Stimulated activated naive CD4-positive, alpha-beta T cell (primary cell): Measurements from ENCODE around the gene RNF224.

Source experiments
- DNase-seq, 6 experiments: peaks; one replicate each; lab custom pipeline; 2025; lab: John Stamatoyannopoulos, UW

RNF224 gene

DNA sequence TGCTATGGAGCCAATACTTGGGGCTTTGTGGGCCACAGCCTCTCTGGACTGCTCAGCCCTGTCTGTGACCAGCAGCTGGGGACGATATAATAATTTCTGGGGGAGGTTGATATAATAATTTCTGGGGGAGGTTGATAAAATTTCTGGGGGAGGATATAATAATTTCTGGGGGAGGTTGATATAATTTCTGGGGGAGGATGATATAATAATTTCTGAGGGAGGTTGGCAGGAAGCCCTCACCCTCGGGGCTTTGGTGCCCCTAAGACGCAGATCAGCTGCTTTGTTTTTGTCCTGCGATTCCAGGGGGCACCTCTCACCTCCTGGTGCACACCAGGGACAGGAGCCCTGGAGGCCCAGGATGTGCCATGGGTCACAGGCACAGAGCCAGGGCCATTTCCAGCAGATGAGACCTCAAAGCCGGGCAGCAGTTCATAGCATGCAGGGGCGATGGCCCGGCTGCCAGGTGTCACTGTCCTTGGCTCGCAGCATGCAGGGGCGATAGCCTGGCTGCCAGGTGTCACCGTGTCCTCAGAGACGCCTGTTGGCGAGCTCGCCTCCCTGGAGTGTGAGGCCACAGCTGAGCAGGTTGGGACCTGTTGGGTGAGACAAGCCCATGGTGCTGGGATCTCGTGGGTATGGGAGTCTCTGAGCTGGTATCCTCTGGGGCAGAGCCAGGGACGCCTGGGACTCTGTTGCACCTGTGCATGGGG, 46.5 kb downstream of the RNF224 start:
- DNase-seq: no peak

GRCh38 chr9:137275203-137275587, 47.9 kb downstream of the RNF224 start:
- DNase-seq: no peak

DNA sequence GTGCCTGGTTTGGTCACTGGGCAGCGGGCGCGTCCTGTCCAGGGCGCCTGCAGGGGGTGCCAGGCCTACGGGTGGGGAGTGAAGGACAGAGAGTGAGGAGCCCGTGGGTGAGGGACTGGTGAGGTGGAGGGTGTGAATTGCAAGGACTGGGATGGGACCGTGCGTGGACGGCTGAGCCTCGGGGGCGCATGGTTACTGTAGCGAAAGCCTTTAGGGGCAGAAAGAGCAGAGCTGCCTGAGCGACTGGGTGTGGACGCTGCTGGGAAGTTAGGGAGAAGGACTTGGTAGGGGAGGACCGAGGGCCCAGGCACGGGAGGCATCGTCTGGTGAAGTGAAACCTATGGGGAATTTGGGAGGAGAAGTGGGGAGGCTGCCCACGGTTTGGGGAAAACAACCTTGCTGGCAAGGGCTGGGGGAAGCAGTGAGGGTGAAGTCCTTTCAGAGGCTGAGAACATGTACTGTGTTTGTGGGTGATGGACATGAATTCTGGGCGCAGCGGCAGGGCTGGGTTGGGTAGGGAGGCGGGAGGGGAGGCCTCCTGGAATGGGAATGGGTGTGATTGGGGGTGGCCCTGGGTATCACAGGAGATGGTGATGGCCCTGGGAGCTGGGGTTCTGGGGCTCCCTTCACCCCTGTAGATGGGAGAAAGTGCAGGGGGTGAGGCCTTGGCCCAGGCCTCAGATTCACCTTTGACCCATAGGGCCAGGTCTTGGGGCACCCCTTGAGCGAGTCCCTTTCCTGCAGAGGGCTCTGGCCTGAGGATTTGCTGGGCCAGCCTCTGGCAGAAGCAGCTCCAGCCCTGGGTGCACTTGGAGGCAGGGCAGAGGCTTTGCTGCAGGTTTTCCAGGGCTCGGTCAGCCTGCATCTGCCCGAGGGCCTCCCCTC, 48.5 kb downstream of the RNF224 start:
- no peak for DNase-seq

DNA sequence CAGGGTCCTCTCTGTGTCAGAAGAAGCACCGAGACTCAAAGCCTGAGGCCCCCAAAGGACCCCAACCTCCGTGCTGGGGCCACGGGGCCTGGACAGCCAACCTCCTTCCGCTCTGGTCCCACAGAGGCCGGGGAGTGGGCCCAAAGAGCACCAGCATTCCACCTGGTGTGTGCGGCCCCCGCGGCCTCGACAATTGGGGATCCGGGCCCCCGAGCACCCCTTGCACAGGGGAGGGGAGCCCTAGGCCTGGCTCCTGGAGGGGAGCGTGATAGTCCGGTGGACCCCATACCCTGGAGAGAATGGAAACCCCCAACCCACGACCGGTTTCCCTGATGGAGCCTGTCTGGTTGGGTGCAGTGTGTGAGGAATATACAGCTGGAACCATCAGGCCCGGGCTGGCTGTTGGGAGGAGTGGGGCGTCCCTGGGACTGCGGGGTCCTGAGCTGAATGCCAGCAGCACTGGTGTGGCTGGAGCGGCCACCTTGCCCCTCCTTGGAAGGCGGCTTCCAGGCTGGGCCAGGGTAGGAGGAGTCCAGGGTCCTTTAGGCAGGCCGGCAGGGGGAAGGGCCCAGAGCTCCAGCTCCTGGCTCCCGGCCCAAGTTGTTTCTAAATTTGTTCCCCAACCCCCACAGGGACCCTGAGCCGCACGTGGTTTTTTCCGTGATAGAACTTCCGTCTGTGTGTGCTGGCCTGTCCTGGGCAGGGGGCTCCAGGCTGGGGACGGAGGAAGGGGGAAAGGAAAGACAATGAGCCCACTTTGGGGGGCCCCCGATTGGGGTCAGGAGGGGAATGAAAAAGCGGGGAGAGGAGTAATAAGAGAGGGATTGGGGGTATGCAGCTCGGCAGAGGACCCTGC, 49.4 kb downstream of the RNF224 start:
- DNase-seq: no peak

- no peak for DNase-seq
Observed at GRCh38 chr9:137277329-137278041, 50.2 kb downstream of the RNF224 start, which contains the start of gene TOR4A. TSS of gene TOR4A (plus strand) at chr9:137277726. CDS start at chr9:137278690, 964 bp downstream.

DNA sequence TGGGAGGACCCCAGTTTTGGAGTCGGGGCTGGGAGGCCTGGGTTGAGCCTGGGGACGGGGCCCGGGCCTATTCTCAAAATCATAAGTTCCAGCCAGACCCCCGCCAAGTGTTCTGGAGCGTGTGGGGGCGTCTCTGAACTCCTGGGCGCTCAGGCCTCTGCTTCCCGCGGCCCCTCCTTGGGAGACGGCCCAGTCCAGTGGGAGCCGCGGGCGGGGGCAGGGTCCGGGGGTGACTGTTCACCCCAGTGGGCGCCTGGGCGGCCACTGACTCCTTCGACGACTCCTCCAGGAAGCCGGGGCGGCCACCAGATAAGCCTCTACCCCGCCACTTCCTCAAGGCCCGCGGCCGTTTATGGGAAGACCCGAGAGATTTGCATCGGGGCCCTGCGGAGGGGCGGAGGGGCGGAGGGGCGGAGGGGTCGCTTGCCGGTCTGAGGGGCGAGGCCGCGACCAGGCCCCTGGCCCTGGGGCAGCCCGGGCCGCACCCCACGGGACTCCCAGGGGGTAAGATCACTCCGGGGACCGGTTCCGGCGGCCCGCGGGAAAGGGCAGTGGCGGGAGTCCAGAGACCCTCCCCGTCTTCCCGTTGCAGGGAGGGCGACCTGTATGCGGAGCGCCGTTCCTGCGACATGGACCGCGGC, 50.9 kb downstream of the RNF224 start:
- peak in 1 of 6 experiments; percentile 8 for DNase-seq
